ENCODE data around the gene CSNK2A1.

DNA sequence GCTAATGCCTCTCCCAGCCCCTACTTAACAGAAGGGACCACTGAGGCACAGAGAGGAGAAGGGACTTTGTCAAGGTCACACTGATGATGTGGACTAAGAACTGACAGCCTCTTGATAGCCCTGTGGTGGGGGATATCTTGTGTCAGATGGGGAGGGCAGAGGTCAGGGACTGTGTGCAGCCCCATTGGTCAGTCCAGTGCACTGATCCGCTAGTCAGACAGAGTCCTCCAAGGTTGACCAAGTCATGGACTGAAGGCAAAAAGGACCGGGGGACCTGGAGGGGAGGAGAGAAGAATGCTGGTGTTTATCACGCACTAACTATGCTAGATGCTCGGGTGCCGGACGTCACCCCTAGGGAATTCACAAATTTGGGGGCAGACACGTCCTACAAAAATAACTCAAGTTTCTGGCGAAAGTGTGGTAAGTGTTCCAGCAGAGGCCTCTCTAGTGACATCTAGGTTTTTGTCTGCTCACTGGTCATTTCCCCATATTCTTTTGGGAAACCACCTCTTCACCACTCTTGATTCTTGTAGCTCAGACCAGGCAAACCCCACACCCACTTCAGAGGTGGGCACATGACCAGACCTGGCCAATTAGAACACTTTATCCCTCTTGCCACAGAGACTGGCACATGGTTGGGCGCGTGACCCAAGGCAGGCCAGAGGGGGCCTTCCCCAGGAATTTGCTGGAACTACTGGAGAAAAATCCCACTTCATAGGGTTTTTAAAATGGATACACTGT is 45.5 kb upstream of the CSNK2A1 start:
- TF ChIP-seq, protein P1, sequence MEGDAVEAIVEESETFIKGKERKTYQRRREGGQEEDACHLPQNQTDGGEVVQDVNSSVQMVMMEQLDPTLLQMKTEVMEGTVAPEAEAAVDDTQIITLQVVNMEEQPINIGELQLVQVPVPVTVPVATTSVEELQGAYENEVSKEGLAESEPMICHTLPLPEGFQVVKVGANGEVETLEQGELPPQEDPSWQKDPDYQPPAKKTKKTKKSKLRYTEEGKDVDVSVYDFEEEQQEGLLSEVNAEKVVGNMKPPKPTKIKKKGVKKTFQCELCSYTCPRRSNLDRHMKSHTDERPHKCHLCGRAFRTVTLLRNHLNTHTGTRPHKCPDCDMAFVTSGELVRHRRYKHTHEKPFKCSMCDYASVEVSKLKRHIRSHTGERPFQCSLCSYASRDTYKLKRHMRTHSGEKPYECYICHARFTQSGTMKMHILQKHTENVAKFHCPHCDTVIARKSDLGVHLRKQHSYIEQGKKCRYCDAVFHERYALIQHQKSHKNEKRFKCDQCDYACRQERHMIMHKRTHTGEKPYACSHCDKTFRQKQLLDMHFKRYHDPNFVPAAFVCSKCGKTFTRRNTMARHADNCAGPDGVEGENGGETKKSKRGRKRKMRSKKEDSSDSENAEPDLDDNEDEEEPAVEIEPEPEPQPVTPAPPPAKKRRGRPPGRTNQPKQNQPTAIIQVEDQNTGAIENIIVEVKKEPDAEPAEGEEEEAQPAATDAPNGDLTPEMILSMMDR (IDR thresholded peaks at IDR 0.05; ENCODE audit: low read depth, low read length), result peak; percentile 35
- no peak for TF ChIP-seq EZH2phosphoT487 (IDR thresholded peaks at IDR 0.05; ENCODE audit: low read depth)
